Caco-2 (cell line): ENCODE data around the gene ABCD4. TPM values are rescaled to one million over a fixed set of nuclear protein-coding genes. Genes with fewer than 3 reads are reported as not detected.

Experiments used
- BruUV-seq: library from RNA; stranded (reverse); fragments of 400-500 nt; replicated peaks from 2 replicates; lab custom pipeline; 2021; lab: Mats Ljungman, UMichigan
- CTCF ChIA-PET: fragments of 300-600 bp; sonication (Branson Sonifier 250); formaldehyde crosslinking; loops from one replicate; lab custom pipeline; 2022; ENCODE audit warnings: antibody characterized with exemption; lab: Charles Lee
- POLR2A ChIA-PET: fragments of 300-600 bp; sonication (Branson Sonifier 250); formaldehyde crosslinking; loops from one replicate; lab custom pipeline; 2022; ENCODE audit warnings: antibody characterized with exemption; lab: Charles Lee
- DNase-seq, 2 experiments: peaks; one replicate each; pipeline versions ENCODE4 v3.0.0 to v3.0.0-alpha.2; 2020 to 2022
- H3K27me3 ChIP-seq: replicated peaks from 2 replicates; pipeline ENCODE4 v1.6.0; 2011; ENCODE audit warnings: low read length; ENCODE audit not compliant: control insufficient read depth, insufficient read depth
- H3K36me3 ChIP-seq: 2 replicates; pipeline ENCODE4 v1.5.1; 2011; ENCODE audit warnings: low read length; ENCODE audit not compliant: control insufficient read depth, insufficient read depth
- H3K4me1 ChIP-seq: fragments of 250-450 bp; sonication (Bioruptor Pico); 2 replicates; pipeline ENCODE4 v1.5.1; 2020; ENCODE audit warnings: mild to moderate bottlenecking
- H3K4me3 ChIP-seq: 2 replicates; pipeline ENCODE4 v1.5.1; 2011; ENCODE audit warnings: low read depth, mild to moderate bottlenecking, control low read depth, low read length
- H3K9me3 ChIP-seq: fragments of 250-450 bp; sonication (Bioruptor Pico); 2 replicates; pipeline ENCODE4 v1.5.1; 2020; ENCODE audit warnings: mild to moderate bottlenecking, moderate library complexity
- H3K27ac Mint-ChIP-seq: one replicate; pipeline ENCODE4 v1.8.0; 2022; ENCODE audit warnings: mixed read lengths; ENCODE audit not compliant: unreplicated experiment
- H3K27me3 Mint-ChIP-seq: one replicate; pipeline ENCODE4 v1.8.0; 2022; ENCODE audit warnings: mixed read lengths; ENCODE audit not compliant: insufficient read depth, unreplicated experiment
- H3K36me3 Mint-ChIP-seq: one replicate; pipeline ENCODE4 v1.8.0; 2022; ENCODE audit warnings: mild to moderate bottlenecking, mixed read lengths; ENCODE audit not compliant: insufficient read depth, unreplicated experiment
- H3K4me1 Mint-ChIP-seq: one replicate; pipeline ENCODE4 v1.8.0; 2022; ENCODE audit warnings: low read depth, mixed read lengths; ENCODE audit not compliant: unreplicated experiment
- H3K4me3 Mint-ChIP-seq: one replicate; pipeline ENCODE4 v1.8.0; 2022; ENCODE audit warnings: mild to moderate bottlenecking, moderate library complexity, mixed read lengths; ENCODE audit not compliant: unreplicated experiment
- H3K9me3 Mint-ChIP-seq: one replicate; pipeline ENCODE4 v1.8.0; 2022; ENCODE audit warnings: mixed read lengths; ENCODE audit not compliant: unreplicated experiment
- intact Hi-C: fragments of 100-400 bp; cut with micrococcal nuclease; formaldehyde crosslinking; loops from one replicate; pipeline ENCODE4 v1.10.0; 2022; ENCODE audit not compliant: unreplicated experiment
- total RNA-seq: library from RNA; stranded (reverse); gene quantifications from 2 replicates; pipeline ENCODE4 v1.2.3, GENCODE V29; 2022
- TF ChIP-seq, protein P1 (sequence below), 2 experiments: fragments of 200-600 bp in 1 of 2; IDR thresholded peaks; 1 replicate in 1 of 2; 2 replicates in 1 of 2; pipeline versions ENCODE4 v1.5.1 to v1.8.0; 2011 to 2022; ENCODE audit warnings: antibody characterized with exemption in 1 of 2, control low read depth in 1 of 2, inconsistent platforms in 1 of 2, low read depth in 1 of 2, low read length in 1 of 2, mild to moderate bottlenecking in 1 of 2, moderate library complexity in 1 of 2; ENCODE audit not compliant: insufficient read depth in 1 of 2, severe bottlenecking in 1 of 2, unreplicated experiment in 1 of 2

Gene ABCD4
- total RNA-seq, 1 experiment from 2014 or later = 82.1 TPM

DNA sequence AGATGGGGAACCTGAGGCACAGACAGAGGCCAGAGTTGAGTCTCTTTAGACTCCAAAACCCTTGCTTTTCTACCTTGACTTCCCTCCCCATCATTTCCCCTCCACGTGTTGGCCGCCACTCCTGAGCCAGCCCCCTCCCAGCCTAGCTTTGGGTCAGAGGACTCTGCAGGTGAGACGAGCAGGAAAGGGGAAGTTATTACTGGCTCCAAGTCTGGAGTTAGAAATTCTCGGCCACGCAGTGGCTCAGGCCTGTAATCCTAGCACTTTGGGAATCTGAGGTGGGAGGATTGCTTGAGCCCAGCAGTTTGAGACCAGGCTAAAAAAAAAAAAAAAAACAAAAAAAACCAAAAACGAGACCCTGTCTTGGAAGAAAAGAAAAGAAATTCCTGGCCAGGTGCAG is 54.7 kb downstream of the ABCD4 start:
- intact Hi-C loops = no loop called here
- Histone ChIP-seq H3K4me3 (no peak overlapping the region), H3K36me3 (no peaks in the 10 kb centered on the region), H3K9me3 (no peaks in the 10 kb centered on the region), H3K4me1 (no peaks in the 10 kb centered on the region), H3K27me3 (no peaks in the 10 kb centered on the region; the same call in none of the 2 replicates)
- Mint-ChIP-seq H3K27me3 (peaks cover 17% of the 10 kb centered on the region), H3K4me1 (peaks cover 13% of the 10 kb centered on the region), H3K27ac (no peak overlapping the region), H3K4me3 (no peak overlapping the region), H3K36me3 (no peaks in the 10 kb centered on the region), H3K9me3 (no peaks in the 10 kb centered on the region)
- BruUV-seq = no TSS peak
- no peak for DNase-seq
- TF ChIP-seq, protein P1, sequence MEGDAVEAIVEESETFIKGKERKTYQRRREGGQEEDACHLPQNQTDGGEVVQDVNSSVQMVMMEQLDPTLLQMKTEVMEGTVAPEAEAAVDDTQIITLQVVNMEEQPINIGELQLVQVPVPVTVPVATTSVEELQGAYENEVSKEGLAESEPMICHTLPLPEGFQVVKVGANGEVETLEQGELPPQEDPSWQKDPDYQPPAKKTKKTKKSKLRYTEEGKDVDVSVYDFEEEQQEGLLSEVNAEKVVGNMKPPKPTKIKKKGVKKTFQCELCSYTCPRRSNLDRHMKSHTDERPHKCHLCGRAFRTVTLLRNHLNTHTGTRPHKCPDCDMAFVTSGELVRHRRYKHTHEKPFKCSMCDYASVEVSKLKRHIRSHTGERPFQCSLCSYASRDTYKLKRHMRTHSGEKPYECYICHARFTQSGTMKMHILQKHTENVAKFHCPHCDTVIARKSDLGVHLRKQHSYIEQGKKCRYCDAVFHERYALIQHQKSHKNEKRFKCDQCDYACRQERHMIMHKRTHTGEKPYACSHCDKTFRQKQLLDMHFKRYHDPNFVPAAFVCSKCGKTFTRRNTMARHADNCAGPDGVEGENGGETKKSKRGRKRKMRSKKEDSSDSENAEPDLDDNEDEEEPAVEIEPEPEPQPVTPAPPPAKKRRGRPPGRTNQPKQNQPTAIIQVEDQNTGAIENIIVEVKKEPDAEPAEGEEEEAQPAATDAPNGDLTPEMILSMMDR (IDR thresholded peaks at IDR 0.05; ENCODE audit: insufficient read depth in 1 of 2, low read depth in 1 of 2, low read length in 1 of 2, severe bottlenecking in 1 of 2, unreplicated experiment in 1 of 2) = no peak
- ChIA-PET POLR2A (no interaction called here), CTCF (no interaction called here)

DNA sequence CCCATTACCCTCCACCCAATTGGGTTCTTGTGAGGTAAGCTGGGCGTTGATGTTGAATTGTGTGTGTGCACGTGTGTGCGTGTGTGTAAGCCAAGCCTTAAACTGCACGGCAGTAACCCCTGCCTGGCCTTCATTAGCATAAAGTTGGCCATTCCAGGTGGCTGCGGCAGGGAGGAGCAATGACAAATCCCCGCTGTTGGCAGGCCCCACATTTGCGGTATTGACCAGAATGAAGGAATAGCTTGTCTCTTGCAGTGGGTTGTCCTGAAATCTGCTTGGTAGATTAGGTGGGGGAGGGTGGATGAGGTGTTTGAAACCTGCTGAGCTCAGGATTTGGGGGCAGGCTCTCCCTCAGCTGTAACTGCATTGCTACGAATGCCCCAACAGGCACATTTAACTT is 56.2 kb downstream of the ABCD4 start:
- H3K27me3 ChIP-seq = no peaks in the 10 kb centered on the region; the same call in 1 of the 2 replicates
- H3K9me3 Mint-ChIP-seq = no peaks in the 10 kb centered on the region
- BruUV-seq = no TSS peak

DNA sequence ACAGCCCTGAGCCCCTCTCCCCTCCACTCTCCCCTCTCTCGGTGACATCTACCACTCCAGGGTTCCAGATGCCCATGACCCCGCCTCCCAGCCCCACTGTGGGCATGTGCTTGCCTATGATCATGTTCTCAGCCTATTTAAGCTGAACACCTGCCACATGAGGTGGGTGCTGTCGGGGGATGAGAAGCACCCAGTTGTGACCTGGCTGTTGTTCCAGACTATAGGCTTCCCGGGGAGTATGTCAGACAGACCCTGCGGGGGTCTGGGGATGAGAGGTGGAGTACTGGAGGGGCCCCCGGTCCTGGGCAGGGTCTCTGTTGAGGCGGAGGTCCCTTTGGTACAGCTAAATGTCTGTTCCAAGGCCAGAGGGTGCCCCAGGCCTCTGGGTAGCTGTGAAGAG is 57.4 kb downstream of the ABCD4 start:
- H3K36me3 Mint-ChIP-seq = no peaks in the 10 kb centered on the region
- peaks cover 7% of the 10 kb centered on the region for H3K4me1 Mint-ChIP-seq
- peaks cover 24% of the 10 kb centered on the region for H3K27me3 Mint-ChIP-seq
- BruUV-seq = no TSS peak
- POLR2A ChIA-PET = no interaction called here
- no peaks in the 10 kb centered on the region; the same call in 1 of the 2 replicates for H3K27me3 ChIP-seq
- no peak for DNase-seq
- no peaks in the 10 kb centered on the region for H3K4me1 ChIP-seq
- intact Hi-C loops = no loop called here
- H3K4me3 Mint-ChIP-seq = no peak overlapping the region
- CTCF ChIA-PET = no interaction called here
- H3K4me3 ChIP-seq = no peak overlapping the region
- no peaks in the 10 kb centered on the region for H3K9me3 Mint-ChIP-seq
- H3K36me3 ChIP-seq = no peaks in the 10 kb centered on the region
- no peak overlapping the region for H3K27ac Mint-ChIP-seq
- no peaks in the 10 kb centered on the region for H3K9me3 ChIP-seq
- TF ChIP-seq, protein P1 (IDR thresholded peaks at IDR 0.05; ENCODE audit: insufficient read depth in 1 of 2, low read depth in 1 of 2, low read length in 1 of 2, severe bottlenecking in 1 of 2, unreplicated experiment in 1 of 2) = no peak

More for the DNA sequence above, 56.2 kb downstream of the ABCD4 start:
- CTCF ChIA-PET = interaction anchor here (0.6 kb wide), 2 partner anchors 20 to 57 kb away, joined by 3 to 6 read pairs; no protein-coding TSS in a partner anchor
- POLR2A ChIA-PET = no interaction called here
- H3K4me1 ChIP-seq = no peaks in the 10 kb centered on the region
- no peak overlapping the region for H3K4me3 ChIP-seq
- Mint-ChIP-seq H3K27ac (no peak overlapping the region), H3K27me3 (peaks cover 22% of the 10 kb centered on the region), H3K4me1 (peaks cover 9% of the 10 kb centered on the region), H3K4me3 (no peak overlapping the region), H3K36me3 (no peaks in the 10 kb centered on the region)
- H3K36me3 ChIP-seq = no peaks in the 10 kb centered on the region
- TF ChIP-seq, protein P1 (IDR thresholded peaks at IDR 0.05; ENCODE audit: insufficient read depth in 1 of 2, low read depth in 1 of 2, low read length in 1 of 2, severe bottlenecking in 1 of 2, unreplicated experiment in 1 of 2) = no peak
- H3K9me3 ChIP-seq = no peaks in the 10 kb centered on the region
- DNase-seq = no peak
- intact Hi-C loops = no loop called here
